HG02973 (cell line): ENCODE measurements around the gene APC.

Source experiments
- ATAC-seq: cut with Tn5 transposase; IDR thresholded peaks from one replicate; pipeline ENCODE4 v1.9.1; 2021; ENCODE audit warnings: moderate library complexity; ENCODE audit not compliant: unreplicated experiment

The APC gene

GRCh38 chr5:112892776-112893175, 155.1 kb downstream of the APC start:
- ATAC-seq: no peak

GRCh38 chr5:112895682-112896081, 158.0 kb downstream of the APC start:
- ATAC-seq: no peak
